GM23338 (cell line): ENCODE data around the gene UBAC2.

Source experiments
- CTCF ChIP-seq, 2 experiments: fragments of 200-600 bp in 1 of 2; sonication (generic) in 1 of 2; conservative IDR thresholded peaks; 2 replicates each; pipeline versions ENCODE4 v1.5.1 to v1.6.1; 2016 to 2017; ENCODE audit warnings: antibody characterized with exemption in 2 of 2, low read depth in 2 of 2, mild to moderate bottlenecking in 2 of 2, moderate library complexity in 1 of 2
- EZH2 ChIP-seq: fragments of 200-600 bp; sonication (generic); IDR thresholded peaks from one replicate; pipeline ENCODE4 v1.8.0; 2017; ENCODE audit warnings: antibody characterized with exemption, mild to moderate bottlenecking, low read depth; ENCODE audit not compliant: unreplicated experiment
- STAT1 ChIP-seq: IDR thresholded peaks from one replicate; pipeline ENCODE4 v1.6.1; 2016; ENCODE audit warnings: antibody characterized with exemption; ENCODE audit not compliant: unreplicated experiment

DNA sequence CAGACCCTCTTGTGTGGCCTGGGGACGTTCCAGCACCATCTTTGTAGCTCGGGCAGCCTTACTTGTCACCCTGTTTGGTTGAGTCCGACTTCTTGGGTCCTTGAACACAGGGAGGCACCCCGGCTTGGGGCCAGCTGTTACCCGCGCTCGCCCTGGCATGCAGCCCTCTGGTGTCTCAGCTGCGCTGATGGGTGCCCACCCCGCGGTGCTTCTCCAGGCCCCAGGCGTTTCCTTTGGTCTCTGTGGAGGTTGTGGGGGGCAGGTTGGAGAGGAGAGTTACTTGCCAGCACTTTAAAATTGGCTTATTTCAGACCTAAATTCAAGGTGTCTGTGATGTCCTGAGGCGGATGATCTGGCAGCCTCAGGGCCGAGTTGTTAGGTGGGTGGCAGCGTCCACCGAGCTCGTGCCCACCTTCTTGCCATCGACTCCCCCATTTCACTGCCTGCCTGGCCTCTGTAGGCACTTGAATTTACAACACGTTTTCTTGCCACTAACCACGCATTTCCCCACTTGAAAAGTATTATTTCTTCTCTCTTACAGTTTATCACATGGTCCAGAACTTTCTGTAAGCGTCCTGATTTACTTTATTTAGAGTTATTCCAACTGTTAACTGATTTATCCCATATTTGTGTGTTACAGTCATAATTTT is 16.9 kb downstream of the UBAC2 start:
- no peak for TF ChIP-seq CTCF (conservative IDR thresholded peaks at IDR 0.05; ENCODE audit: low read depth in 2 of 2)
- TF ChIP-seq EZH2: no peak
- TF ChIP-seq STAT1: no peak
